GM18511 (cell line): Measurements from ENCODE around the gene CDPF1.
"Not testable (repeated sequence)": the region's sequence is repeated elsewhere in the genome, so short reads cannot be mapped to it uniquely, and the experiment has no call there.

Experiments
- ATAC-seq: cut with Tn5 transposase; IDR thresholded peaks from one replicate; pipeline ENCODE4 v1.9.1; 2021; ENCODE audit warnings: mild to moderate bottlenecking, moderate library complexity; ENCODE audit not compliant: unreplicated experiment

The CDPF1 gene

DNA sequence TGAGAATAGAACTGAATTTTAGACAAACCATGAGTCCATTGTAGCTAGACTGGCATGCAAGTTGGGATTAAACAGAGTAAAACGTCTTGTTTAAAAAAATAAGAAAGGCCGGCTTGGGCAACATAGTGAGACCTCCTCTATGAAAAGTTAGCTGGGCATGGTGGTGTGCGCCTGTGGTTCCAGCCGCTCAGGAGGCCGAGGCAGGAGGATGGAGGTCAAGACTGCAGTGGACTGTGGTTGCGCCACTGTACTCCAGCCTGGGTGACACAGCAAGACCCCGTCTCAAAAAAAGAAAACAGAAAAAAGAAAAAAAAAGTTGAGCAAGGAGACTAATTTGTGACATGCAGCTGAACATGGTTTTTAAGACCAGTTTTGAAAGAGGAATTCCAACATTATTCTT, 23.5 kb downstream of the CDPF1 start:
- no peak for ATAC-seq

DNA sequence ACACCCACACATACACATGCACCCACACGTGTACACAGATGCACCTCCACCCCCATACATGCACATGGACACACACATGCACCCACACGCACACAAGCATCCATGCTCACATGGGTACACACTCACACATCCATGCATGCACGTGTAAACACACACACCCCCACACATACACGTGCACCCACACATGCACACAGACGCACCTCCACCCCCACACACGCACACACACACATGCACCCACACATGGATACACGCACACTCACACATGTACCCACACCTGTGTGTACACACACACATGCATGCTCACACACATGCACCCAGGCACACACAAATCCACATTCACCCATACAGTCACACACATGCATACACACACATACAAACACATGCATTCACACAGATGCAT, 24.5 kb downstream of the CDPF1 start:
- ATAC-seq, result no peak

GRCh38 chr22:46224898-46225290, 25.2 kb downstream of the CDPF1 start:
- ATAC-seq, result no peak

GRCh38 chr22:46224044-46224897, 25.8 kb downstream of the CDPF1 start:
- ATAC-seq, result no peak

- ATAC-seq, result no peak
Observed at GRCh38 chr22:46220921-46221320, 29.2 kb downstream of the CDPF1 start.

DNA sequence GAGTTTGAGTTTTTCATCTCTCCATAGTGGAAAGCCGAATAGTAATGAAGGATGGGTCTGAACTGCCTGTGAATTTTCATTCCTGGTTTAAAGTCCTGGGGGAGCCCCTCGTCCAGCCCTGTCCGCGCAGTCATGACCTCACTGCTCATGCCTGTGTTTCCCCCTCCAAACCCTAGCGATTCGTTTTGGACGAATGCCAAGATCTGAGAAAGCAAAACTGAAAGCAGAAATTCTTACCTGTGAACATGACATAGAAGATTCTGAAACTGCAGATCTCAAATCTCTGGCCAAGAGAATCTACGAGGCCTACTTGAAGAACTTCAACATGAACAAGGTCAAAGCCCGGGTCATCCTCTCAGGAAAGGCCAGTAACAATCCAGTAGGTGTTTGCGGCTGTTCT, 30.5 kb downstream of the CDPF1 start:
- no peak for ATAC-seq

GRCh38 chr22:46214616-46215015, 35.5 kb downstream of the CDPF1 start:
- no peak for ATAC-seq

DNA sequence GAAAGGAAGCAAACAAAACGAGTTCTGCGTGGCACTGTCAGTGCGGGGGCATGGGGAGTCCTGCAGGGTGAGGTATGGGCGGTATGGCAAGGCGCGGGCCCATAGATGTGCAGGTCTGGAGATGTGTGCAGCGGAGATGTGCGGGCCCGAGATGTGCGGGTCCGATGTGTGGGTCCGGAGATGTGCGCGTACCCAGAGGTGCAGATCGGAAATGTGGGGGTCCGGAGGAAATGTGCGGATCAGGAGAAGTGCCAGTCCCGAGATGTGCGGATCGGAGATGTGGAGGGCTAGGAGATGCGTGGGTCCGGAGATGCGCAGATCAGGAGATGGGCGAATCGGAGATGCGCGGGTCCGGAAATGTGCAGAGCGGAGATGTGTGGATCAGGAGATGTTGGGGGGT, 35.9 kb downstream of the CDPF1 start:
- no peak for ATAC-seq

GRCh38 chr22:46213052-46213451, 37.0 kb downstream of the CDPF1 start:
- no peak for ATAC-seq

DNA sequence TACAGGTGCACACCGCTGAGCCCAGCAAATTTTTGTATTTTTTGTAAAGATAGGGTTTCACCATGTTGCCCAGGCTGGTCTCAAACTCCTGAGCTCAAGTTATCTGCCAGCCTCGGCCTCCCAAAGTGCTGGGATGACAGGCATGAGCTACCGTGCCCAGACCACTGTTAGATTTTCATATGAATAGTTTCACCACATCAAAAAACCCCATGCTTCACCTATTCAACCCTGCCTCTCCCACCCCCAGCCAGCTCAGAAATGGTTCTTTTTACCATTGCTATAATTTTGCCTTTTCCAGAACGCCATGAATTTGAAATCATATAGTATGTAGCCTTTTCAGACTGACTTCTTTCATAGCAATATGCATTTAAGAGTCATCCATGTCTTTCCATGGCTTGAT, 37.9 kb downstream of the CDPF1 start:
- ATAC-seq, result no peak

GRCh38 chr22:46209262-46209661, 40.8 kb downstream of the CDPF1 start:
- no peak for ATAC-seq

DNA sequence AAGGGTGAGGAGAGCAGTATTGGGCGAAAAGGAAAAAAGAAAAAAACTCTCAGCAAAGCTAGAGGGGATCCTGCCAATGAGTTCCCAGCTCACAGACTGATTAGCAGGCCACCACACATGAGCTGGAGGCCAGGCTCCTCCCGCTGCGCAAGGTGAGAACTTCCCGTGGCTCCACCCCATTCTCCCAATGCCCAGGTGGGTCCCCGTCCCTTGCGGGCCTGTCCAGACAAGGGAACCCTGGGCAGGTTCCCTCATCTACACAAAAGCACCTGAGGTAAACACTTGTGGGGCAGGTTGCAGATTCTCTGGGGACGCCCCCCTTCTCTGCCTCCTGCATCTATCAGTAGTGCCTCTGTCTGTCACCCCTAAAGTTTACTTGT, 46.5 kb downstream of the CDPF1 start:
- ATAC-seq, result no peak

DNA sequence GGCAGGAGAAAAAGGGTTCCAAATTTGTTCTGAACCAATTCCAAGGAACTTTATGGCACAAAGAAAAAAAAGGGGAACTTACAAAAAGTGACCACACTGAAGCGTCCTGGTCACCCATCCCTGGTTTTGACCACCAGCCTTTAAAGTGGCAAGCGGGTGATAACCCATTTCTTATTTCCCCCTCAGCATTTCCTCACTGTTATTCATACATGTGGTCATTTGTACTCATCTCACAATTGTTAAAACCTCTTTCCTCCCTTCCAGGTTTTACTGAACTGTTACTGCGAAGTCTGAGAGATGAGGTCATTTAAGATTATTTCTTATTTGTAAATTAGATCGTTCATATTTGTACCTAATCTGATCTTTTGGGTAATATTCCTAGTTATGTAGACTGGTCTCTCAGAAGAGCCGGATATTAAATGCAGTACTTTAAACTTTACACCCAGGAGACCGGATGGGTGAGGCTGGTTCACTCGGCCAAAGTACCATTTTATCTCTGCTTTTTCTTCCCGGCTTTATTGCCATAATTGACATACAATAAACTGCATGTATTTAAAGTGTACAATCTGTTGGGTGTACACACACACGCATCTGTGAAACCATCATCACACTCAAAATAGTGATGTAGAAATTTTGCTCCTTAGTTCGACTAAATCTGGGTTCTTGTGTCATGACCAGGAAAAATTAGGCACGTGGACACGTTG, 47.0 kb downstream of the CDPF1 start:
- no peak for ATAC-seq

DNA sequence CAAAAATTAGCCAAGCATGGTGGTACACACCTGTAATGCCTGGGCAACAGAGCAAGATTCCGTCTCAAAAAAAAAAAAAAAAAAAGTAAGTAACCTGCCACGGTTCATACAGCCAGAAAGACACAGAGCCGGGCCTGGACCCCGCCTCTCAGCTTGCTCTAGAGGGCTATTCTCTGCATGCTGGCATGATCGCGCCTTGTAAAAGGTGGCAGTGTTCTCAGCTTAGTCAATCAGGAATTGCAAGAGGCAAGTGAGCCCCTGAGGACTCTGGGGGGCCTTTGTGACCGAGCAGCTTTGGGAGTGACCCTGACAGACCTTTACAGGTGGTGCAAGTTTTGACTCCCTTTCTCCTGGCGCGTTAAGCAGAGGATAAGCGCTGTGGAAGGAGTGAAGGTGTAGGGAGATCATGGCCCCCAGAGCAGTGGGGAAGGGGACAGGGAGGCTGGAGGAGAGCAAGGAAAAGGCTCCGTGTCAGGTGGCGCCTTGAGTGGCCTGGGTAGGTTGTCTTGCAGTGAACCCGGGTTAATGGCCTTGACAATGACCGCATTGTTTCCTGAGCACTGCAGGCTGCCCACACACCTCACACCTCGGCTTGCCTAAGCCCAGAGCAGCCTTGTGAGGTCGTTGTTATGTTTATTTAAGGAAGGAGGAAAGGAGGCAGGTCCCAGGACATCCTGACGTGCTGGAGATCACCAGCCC, 48.9 kb downstream of the CDPF1 start:
- ATAC-seq, result no peak

GRCh38 chr22:46198806-46199205, 51.3 kb downstream of the CDPF1 start:
- not testable (repeated sequence) for ATAC-seq

DNA sequence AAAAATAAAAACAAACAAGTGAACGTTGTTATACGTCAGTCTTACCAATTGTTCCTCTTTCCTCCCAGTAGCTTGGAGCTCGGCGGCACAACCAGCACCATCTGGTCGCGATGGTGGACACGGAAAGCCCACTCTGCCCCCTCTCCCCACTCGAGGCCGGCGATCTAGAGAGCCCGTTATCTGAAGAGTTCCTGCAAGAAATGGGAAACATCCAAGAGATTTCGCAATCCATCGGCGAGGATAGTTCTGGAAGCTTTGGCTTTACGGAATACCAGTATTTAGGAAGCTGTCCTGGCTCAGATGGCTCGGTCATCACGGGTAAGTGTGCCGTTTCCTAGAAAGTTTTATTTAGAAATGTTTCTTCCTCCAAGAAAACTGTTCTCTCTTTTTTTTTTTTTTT, 51.8 kb downstream of the CDPF1 start:
- no peak for ATAC-seq

DNA sequence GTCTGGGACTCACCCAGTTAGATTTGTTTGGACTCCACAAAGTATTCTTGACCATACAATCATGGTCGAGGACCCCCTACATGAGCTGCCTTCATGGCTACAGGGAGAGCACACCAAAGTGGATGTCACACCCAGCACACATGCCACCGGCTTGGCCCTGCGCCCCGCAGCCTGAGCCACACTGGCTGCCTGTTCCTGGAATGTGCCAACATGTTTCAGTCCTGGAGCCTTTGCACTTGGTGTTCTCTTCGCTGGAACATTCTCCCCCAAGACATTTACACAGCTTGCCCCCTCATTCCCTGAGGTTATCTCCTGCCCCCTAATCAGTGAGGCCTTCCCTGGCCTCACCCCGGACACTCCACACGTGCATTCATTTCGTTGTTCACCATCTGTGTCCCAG, 53.8 kb downstream of the CDPF1 start:
- ATAC-seq, result no peak

GRCh38 chr22:46195487-46196165, 54.5 kb downstream of the CDPF1 start:
- ATAC-seq, result no peak
